Mesenchymal stem cell (in vitro differentiated cells and primary cell): ENCODE measurements around the gene IMPA2.

Experiments used
- DNase-seq: peaks from one replicate; pipeline ENCODE4 v3.0.0-alpha.2; 2013
- H2AFZ ChIP-seq: one replicate; pipeline ENCODE4 v1.6.1; 2013; ENCODE audit warnings: low read depth, mild to moderate bottlenecking, control low read depth, inconsistent platforms, low read length, moderate library complexity
- H2AK5ac ChIP-seq: 2 replicates; pipeline ENCODE4 v1.6.1; 2013; ENCODE audit warnings: low read length, moderate library complexity, mild to moderate bottlenecking, inconsistent platforms; ENCODE audit not compliant: severe bottlenecking
- H2BK120ac ChIP-seq: one replicate; pipeline ENCODE4 v1.6.1; 2013; ENCODE audit warnings: low read depth, mild to moderate bottlenecking, inconsistent platforms, low read length, moderate library complexity
- H2BK12ac ChIP-seq, 2 experiments: one replicate each; pipeline ENCODE4 v1.6.1; 2013; ENCODE audit warnings: inconsistent platforms in 2 of 2, low read length in 2 of 2, mild to moderate bottlenecking in 2 of 2, moderate library complexity in 2 of 2, control low read depth in 1 of 2
- H2BK15ac ChIP-seq: one replicate; pipeline ENCODE4 v1.6.1; 2013; ENCODE audit warnings: mild to moderate bottlenecking, low read depth, inconsistent platforms; ENCODE audit not compliant: poor library complexity, severe bottlenecking
- H2BK5ac ChIP-seq: 2 replicates; pipeline ENCODE4 v1.6.1; 2013; ENCODE audit warnings: low read depth, mild to moderate bottlenecking, low read length, control low read depth, inconsistent platforms; ENCODE audit not compliant: poor library complexity, severe bottlenecking
- H3K14ac ChIP-seq, 2 experiments: one replicate each; pipeline ENCODE4 v1.6.1; 2013; ENCODE audit warnings: inconsistent platforms in 2 of 2, low read length in 2 of 2, control low read depth in 1 of 2, mild to moderate bottlenecking in 1 of 2, moderate library complexity in 1 of 2
- H3K18ac ChIP-seq, 2 experiments: one replicate each; pipeline ENCODE4 v1.6.1; 2013; ENCODE audit warnings: inconsistent platforms in 2 of 2, low read length in 2 of 2, control low read depth in 1 of 2, low read depth in 1 of 2, mild to moderate bottlenecking in 1 of 2
- H3K23ac ChIP-seq, 2 experiments: one replicate each; pipeline ENCODE4 v1.6.1; 2013; ENCODE audit warnings: inconsistent platforms in 2 of 2, low read length in 2 of 2, mild to moderate bottlenecking in 2 of 2, moderate library complexity in 2 of 2, control low read depth in 1 of 2
- H3K27ac ChIP-seq: 2 replicates; pipeline ENCODE4 v1.5.1; 2013; ENCODE audit warnings: mild to moderate bottlenecking, moderate library complexity, low read length, control low read depth, inconsistent platforms; ENCODE audit not compliant: poor library complexity, severe bottlenecking
- H3K27me3 ChIP-seq, 2 experiments: 2 replicates each; pipeline versions ENCODE4 v1.6.1 to v1.7.0; 2013; ENCODE audit warnings: low read length in 2 of 2, mild to moderate bottlenecking in 2 of 2, moderate library complexity in 2 of 2, control low read depth in 1 of 2, inconsistent platforms in 1 of 2; ENCODE audit not compliant: control insufficient read depth in 1 of 2, insufficient read depth in 1 of 2
- H3K36me3 ChIP-seq, 2 experiments: 2 replicates each; pipeline versions ENCODE4 v1.6.1 to v1.7.0; 2013; ENCODE audit warnings: low read length in 2 of 2, control low read depth in 1 of 2, inconsistent platforms in 1 of 2, low read depth in 1 of 2, mild to moderate bottlenecking in 1 of 2; ENCODE audit not compliant: insufficient read depth in 2 of 2, control insufficient read depth in 1 of 2
- H3K4ac ChIP-seq, 2 experiments: one replicate each; pipeline ENCODE4 v1.6.1; 2013; ENCODE audit warnings: inconsistent platforms in 2 of 2, low read length in 2 of 2, mild to moderate bottlenecking in 2 of 2, moderate library complexity in 2 of 2, control low read depth in 1 of 2, low read depth in 1 of 2
- H3K4me1 ChIP-seq: 2 replicates; pipeline ENCODE4 v1.6.1; 2013; ENCODE audit warnings: low read depth, low read length, control low read depth; ENCODE audit not compliant: control insufficient read depth, insufficient read depth
- H3K4me2 ChIP-seq: 2 replicates; pipeline ENCODE4 v1.6.1; 2013; ENCODE audit warnings: low read length, mild to moderate bottlenecking, inconsistent platforms; ENCODE audit not compliant: poor library complexity, severe bottlenecking
- H3K4me3 ChIP-seq, 2 experiments: 2 replicates each; pipeline versions ENCODE4 v1.5.1 to v1.7.0; 2013; ENCODE audit warnings: low read length in 2 of 2, mild to moderate bottlenecking in 2 of 2, control low read depth in 1 of 2, low read depth in 1 of 2; ENCODE audit not compliant: insufficient read depth in 1 of 2
- H3K79me1 ChIP-seq: replicated peaks from 2 replicates; pipeline ENCODE4 v1.6.1; 2013; ENCODE audit warnings: mild to moderate bottlenecking, control low read depth, low read length, inconsistent platforms; ENCODE audit not compliant: poor library complexity, severe bottlenecking
- H3K9ac ChIP-seq: 2 replicates; pipeline ENCODE4 v1.7.0; 2013; ENCODE audit warnings: mild to moderate bottlenecking, low read length, moderate library complexity
- H3K9me3 ChIP-seq: 2 replicates; pipeline ENCODE4 v1.7.0; 2013; ENCODE audit warnings: mild to moderate bottlenecking, low read length; ENCODE audit not compliant: control insufficient read depth
- H4K8ac ChIP-seq: one replicate; pipeline ENCODE4 v1.6.1; 2013; ENCODE audit warnings: inconsistent platforms, mild to moderate bottlenecking, low read length, moderate library complexity
- H4K91ac ChIP-seq: one replicate; pipeline ENCODE4 v1.6.1; 2013; ENCODE audit warnings: mild to moderate bottlenecking, low read length, inconsistent platforms
- WGBS: methylation state at CpG from one replicate; pipeline ENCODE4 v1.1.7; 2013; ENCODE audit warnings: mixed read lengths; 5-methylcytosine and 5-hydroxymethylcytosine counted together

Gene IMPA2

GRCh38 chr18:12012697-12013096 is 31.4 kb downstream of the IMPA2 start:
- no peak overlapping the region for H3K23ac ChIP-seq
- WGBS, result 51% methylated on average over 2 of the region's 3 CpGs
- H3K4me2 ChIP-seq, result no peak overlapping the region
- peaks cover 55 to 70% of the 10 kb centered on the region in 2 experiments for H3K36me3 ChIP-seq
- H2AK5ac ChIP-seq, result peak overlapping the region; percentile 34
- no peak overlapping the region for H2BK15ac ChIP-seq
- H3K4ac ChIP-seq, result no peak overlapping the region
- H3K18ac ChIP-seq, result no peak overlapping the region
- no peak overlapping the region for H2BK5ac ChIP-seq
- H4K8ac ChIP-seq, result no peak overlapping the region
- no peaks in the 10 kb centered on the region for H3K9me3 ChIP-seq
- no peak overlapping the region for H4K91ac ChIP-seq
- no peak overlapping the region for H2BK120ac ChIP-seq
- DNase-seq, result no peak
- no peak overlapping the region for H3K14ac ChIP-seq
- H2AFZ ChIP-seq, result no peak overlapping the region
- no peak overlapping the region for H2BK12ac ChIP-seq
- no peak overlapping the region for H3K27ac ChIP-seq
- H3K4me3 ChIP-seq, result no peak overlapping the region
- no peaks in the 10 kb centered on the region for H3K27me3 ChIP-seq
- peaks cover 15% of the 10 kb centered on the region for H3K79me1 ChIP-seq
- H3K9ac ChIP-seq, result no peak overlapping the region
- peaks cover 39% of the 10 kb centered on the region for H3K4me1 ChIP-seq

DNA sequence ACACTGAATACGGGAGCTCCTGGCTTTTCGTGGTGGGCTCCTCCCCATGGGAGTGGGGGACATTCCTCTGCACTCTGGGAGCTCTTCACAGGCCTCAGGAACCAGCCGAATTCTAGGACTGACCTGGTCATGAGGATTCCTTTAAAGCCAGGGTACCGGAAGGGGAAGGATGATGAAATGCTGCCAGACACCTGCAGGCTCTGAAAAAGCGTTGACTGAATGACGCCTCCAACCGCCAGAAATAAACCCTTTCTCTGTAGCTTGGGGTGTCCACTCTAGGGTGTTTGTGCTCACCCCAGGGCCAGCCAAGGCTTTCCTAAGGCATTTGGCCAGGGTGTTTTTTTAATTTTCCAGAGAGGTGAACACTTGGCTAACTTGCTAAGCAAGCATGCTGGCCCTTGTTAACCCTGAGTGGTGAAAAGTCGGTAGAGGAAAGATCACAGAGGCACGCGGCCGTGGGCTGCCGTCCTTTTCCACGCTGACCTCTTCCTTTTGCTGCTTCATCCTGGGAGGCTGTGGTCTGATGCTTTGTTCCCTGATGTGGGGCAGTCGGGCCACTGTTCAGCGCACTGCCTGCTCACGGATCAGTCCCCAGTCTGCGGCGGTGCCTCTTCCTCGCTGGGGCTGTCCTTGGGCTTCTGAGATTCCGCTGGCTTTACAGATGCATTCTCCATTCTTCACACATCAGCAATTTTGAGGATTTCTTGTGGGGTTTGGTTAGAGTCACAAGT is 32.0 kb downstream of the IMPA2 start:
- Histone ChIP-seq H2AK5ac (peak overlapping the region; percentile 34), H4K91ac (no peak overlapping the region), H3K4me2 (no peak overlapping the region), H3K27ac (peak overlapping the region; percentile 72), H3K23ac (no peak overlapping the region), H3K79me1 (peaks cover 15% of the 10 kb centered on the region), H3K9ac (no peak overlapping the region), H3K18ac (no peak overlapping the region), H2BK120ac (no peak overlapping the region), H2BK15ac (no peak overlapping the region), H3K14ac (no peak overlapping the region), H2BK5ac (no peak overlapping the region), H3K27me3 (no peaks in the 10 kb centered on the region), H3K4me1 (peaks cover 39% of the 10 kb centered on the region), H4K8ac (no peak overlapping the region), H2AFZ (no peak overlapping the region), H2BK12ac (no peak overlapping the region), H3K9me3 (no peaks in the 10 kb centered on the region), H3K4me3 (no peak overlapping the region), H3K4ac (no peak overlapping the region), H3K36me3 (peaks cover 56 to 70% of the 10 kb centered on the region in 2 experiments)
- 97% methylated on average over 13 of the region's 20 CpGs for WGBS
- DNase-seq, result no peak

DNA sequence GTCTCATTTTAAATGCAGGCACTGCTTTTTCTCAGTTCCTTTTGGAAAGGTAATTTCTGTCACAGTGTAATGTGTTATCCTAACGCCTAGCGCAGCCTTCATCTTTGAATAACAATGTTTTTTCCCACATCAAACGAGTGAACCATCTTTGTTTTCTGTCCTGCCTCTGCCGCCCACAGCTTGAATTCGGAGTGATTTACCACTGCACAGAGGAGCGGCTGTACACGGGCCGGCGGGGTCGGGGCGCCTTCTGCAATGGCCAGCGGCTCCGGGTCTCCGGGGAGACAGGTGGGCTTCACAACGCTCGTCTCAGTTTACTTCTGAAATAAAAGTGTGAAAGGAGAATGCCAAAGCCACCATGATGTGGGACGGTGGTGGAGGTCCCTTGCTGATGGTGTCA is 32.8 kb downstream of the IMPA2 start:
- Histone ChIP-seq H3K4me2 (no peak overlapping the region), H3K36me3 (peaks cover 49 to 68% of the 10 kb centered on the region in 2 experiments), H3K9ac (no peak overlapping the region), H2BK120ac (no peak overlapping the region), H4K8ac (no peak overlapping the region), H3K27ac (peak overlapping the region; percentile 28), H3K4me1 (peaks cover 39% of the 10 kb centered on the region), H3K18ac (no peak overlapping the region), H3K27me3 (no peaks in the 10 kb centered on the region), H3K4me3 (no peak overlapping the region), H3K79me1 (peaks cover 11% of the 10 kb centered on the region), H2BK5ac (no peak overlapping the region), H3K14ac (no peak overlapping the region), H4K91ac (no peak overlapping the region), H3K23ac (no peak overlapping the region), H3K9me3 (no peaks in the 10 kb centered on the region), H2BK15ac (no peak overlapping the region), H2AFZ (no peak overlapping the region), H3K4ac (no peak overlapping the region), H2AK5ac (peak overlapping the region; percentile 21), H2BK12ac (no peak overlapping the region)
- no peak for DNase-seq
- WGBS, result 95% methylated on average over 17 of the region's 17 CpGs

GRCh38 chr18:12014521-12015415 is 33.5 kb downstream of the IMPA2 start:
- DNase-seq, result no peak
- H3K9me3 ChIP-seq, result no peaks in the 10 kb centered on the region
- H3K36me3 ChIP-seq, result peaks cover 42 to 63% of the 10 kb centered on the region in 2 experiments
- peak overlapping the region; percentile 21 for H2AK5ac ChIP-seq
- no peak overlapping the region for H4K91ac ChIP-seq
- H3K4ac ChIP-seq, result no peak overlapping the region
- no peak overlapping the region for H3K18ac ChIP-seq
- no peaks in the 10 kb centered on the region for H3K27me3 ChIP-seq
- H3K14ac ChIP-seq, result no peak overlapping the region
- no peak overlapping the region for H3K27ac ChIP-seq
- H3K4me2 ChIP-seq, result no peak overlapping the region
- 95% methylated on average over 13 of the region's 14 CpGs for WGBS
- H4K8ac ChIP-seq, result no peak overlapping the region
- H2AFZ ChIP-seq, result no peak overlapping the region
- H2BK120ac ChIP-seq, result no peak overlapping the region
- no peak overlapping the region for H3K23ac ChIP-seq
- H2BK12ac ChIP-seq, result no peak overlapping the region
- peaks cover 5% of the 10 kb centered on the region for H3K79me1 ChIP-seq
- H3K9ac ChIP-seq, result no peak overlapping the region
- H3K4me3 ChIP-seq, result no peak overlapping the region
- peaks cover 39% of the 10 kb centered on the region for H3K4me1 ChIP-seq
- no peak overlapping the region for H2BK5ac ChIP-seq
- H2BK15ac ChIP-seq, result no peak overlapping the region
